Smooth muscle cell (in vitro differentiated cells): ENCODE results near the gene GAPDHS. TPM values are rescaled to one million over a fixed set of nuclear protein-coding genes. Genes with fewer than 3 reads are reported as not detected.

Source experiments
- DNase-seq: peaks from one replicate; lab custom pipeline; 2025; ENCODE audit not compliant: unreplicated experiment; lab: John Stamatoyannopoulos, UW
- H2AFZ ChIP-seq: fragments of 200-600 bp; sonication (generic); 2 replicates; pipeline ENCODE4 v1.6.0; 2016; ENCODE audit warnings: antibody characterized with exemption, low read depth, mild to moderate bottlenecking
- H3F3A ChIP-seq: fragments of 200-600 bp; sonication (generic); 2 replicates; pipeline ENCODE4 v1.6.0; 2017; ENCODE audit warnings: antibody characterized with exemption, low read depth
- H3K27ac ChIP-seq: fragments of 200-600 bp; sonication (generic); 2 replicates; pipeline ENCODE4 v1.5.1; 2016; ENCODE audit warnings: low read depth, mild to moderate bottlenecking
- H3K27me3 ChIP-seq: fragments of 200-600 bp; sonication (generic); 2 replicates; pipeline ENCODE4 v1.6.1; 2016; ENCODE audit warnings: low read depth, mild to moderate bottlenecking
- H3K36me3 ChIP-seq: fragments of 200-600 bp; sonication (generic); 2 replicates; pipeline ENCODE4 v1.5.1; 2016; ENCODE audit warnings: low read depth
- H3K4me1 ChIP-seq: fragments of 200-600 bp; sonication (generic); 2 replicates; pipeline ENCODE4 v1.5.1; 2016; ENCODE audit warnings: low read depth
- H3K4me2 ChIP-seq: fragments of 200-600 bp; sonication (generic); 2 replicates; pipeline ENCODE4 v1.6.0; 2016; ENCODE audit warnings: mild to moderate bottlenecking
- H3K4me3 ChIP-seq: fragments of 200-600 bp; sonication (generic); 2 replicates; pipeline ENCODE4 v1.5.1; 2016; ENCODE audit warnings: mild to moderate bottlenecking
- H3K79me2 ChIP-seq: fragments of 200-600 bp; sonication (generic); 2 replicates; pipeline ENCODE4 v1.6.0; 2016; ENCODE audit warnings: low read depth, mild to moderate bottlenecking
- H3K9ac ChIP-seq: fragments of 200-600 bp; sonication (generic); 2 replicates; pipeline ENCODE4 v1.6.0; 2016; ENCODE audit warnings: low read depth
- H3K9me3 ChIP-seq: fragments of 200-600 bp; sonication (generic); replicated peaks from 2 replicates; pipeline ENCODE4 v1.5.1; 2016; ENCODE audit warnings: low read depth
- H4K20me1 ChIP-seq: fragments of 200-600 bp; sonication (generic); 2 replicates; pipeline ENCODE4 v1.6.0; 2016; ENCODE audit warnings: low read depth
- WGBS: methylation state at CpG from one replicate; pipeline ENCODE4 v1.1.7; 2016; ENCODE audit warnings: low lambda C conversion rate; 5-methylcytosine and 5-hydroxymethylcytosine counted together
- polyA plus RNA-seq: library from polyadenylated mRNA; unstranded; fragments of >200 nt; fragmentation: Nextera tagmentation; extraction: Ambion mirVana; gene quantifications from 2 replicates; pipeline ENCODE4 v1.2.1, GENCODE V29; 2016
- total RNA-seq: library from RNA; depleted of rRNA; stranded (reverse); fragments of >200 nt; gene quantifications from 2 replicates; pipeline ENCODE4 v1.2.3, GENCODE V29; 2014
- TF ChIP-seq, protein P1 (sequence below): fragments of 200-600 bp; sonication (generic); IDR thresholded peaks from 2 replicates; pipeline ENCODE4 v1.5.1; 2017; ENCODE audit warnings: borderline replicate concordance, mild to moderate bottlenecking, antibody characterized with exemption; ENCODE audit not compliant: insufficient read depth, poor library complexity, severe bottlenecking

Gene GAPDHS
- total and polyA plus RNA-seq, 2 experiments from 2014 or later = 0.16 TPM; not detected in 1

DNA sequence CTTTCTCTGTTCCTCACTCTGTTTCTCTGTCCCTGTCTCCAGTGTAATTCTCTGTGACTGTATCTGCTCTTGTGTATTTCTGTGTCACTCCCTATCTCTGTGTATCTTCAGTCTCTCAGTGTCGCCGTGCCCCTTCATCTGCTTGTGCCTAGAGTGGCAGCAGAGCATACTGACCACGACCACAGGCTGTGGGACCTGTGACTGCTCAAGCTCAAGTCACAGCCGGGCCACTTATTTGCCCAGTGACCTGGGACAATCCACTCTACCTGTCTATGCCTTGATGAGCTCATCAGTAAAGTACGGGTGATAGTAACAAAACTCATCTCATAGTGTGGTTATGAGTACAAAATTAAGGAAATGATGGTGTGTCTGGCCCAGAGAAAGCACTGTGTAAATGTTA, 20.8 kb downstream of the GAPDHS start:
- TF ChIP-seq, protein P1, sequence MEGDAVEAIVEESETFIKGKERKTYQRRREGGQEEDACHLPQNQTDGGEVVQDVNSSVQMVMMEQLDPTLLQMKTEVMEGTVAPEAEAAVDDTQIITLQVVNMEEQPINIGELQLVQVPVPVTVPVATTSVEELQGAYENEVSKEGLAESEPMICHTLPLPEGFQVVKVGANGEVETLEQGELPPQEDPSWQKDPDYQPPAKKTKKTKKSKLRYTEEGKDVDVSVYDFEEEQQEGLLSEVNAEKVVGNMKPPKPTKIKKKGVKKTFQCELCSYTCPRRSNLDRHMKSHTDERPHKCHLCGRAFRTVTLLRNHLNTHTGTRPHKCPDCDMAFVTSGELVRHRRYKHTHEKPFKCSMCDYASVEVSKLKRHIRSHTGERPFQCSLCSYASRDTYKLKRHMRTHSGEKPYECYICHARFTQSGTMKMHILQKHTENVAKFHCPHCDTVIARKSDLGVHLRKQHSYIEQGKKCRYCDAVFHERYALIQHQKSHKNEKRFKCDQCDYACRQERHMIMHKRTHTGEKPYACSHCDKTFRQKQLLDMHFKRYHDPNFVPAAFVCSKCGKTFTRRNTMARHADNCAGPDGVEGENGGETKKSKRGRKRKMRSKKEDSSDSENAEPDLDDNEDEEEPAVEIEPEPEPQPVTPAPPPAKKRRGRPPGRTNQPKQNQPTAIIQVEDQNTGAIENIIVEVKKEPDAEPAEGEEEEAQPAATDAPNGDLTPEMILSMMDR = no peak
- Histone ChIP-seq H2AFZ (no peak overlapping the region), H3K4me3 (no peak overlapping the region), H3K4me1 (peaks cover 3% of the 10 kb centered on the region), H3K36me3 (no peaks in the 10 kb centered on the region), H3K4me2 (no peak overlapping the region), H3K9me3 (no peaks in the 10 kb centered on the region), H4K20me1 (no peaks in the 10 kb centered on the region), H3K79me2 (no peaks in the 10 kb centered on the region), H3K27ac (no peak overlapping the region), H3K27me3 (peaks cover 24% of the 10 kb centered on the region), H3K9ac (no peak overlapping the region), H3F3A (no peaks in the 10 kb centered on the region)
- DNase-seq = no peak
- 83% methylated on average over 5 of the region's 5 CpGs for WGBS

DNA sequence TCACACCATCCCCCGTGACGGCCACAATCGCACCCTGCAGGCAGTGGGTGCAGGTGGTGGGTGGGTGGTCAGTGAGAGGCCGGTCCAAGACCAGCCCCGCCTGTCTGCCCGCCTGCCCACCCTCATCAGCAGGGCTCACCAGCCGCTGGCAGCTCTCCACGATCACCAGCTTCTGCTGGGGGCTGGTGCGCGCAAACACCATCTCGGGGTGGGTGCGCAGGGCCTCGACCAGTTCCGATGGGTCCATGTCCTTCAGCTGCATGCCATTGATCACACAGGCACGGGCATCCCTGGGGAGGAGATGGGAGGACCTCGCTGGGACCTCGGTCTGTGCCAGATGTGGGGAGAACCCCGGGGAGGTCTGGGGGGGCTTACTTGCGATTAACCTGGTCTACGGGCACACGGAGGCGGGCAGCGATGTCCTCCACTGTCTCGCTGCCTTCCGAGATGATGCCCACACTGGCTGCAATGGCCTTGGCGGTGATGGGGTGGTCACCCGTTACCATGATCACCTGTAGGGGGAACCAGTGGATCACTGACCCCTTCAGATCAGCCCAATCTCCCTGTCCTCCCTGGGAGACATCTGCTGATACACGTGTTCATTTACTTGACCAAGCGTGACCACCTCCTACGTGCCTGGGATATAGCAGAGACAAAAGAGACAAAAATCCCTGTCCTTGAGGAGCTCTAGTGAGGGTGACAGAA, 22.2 kb downstream of the GAPDHS start:
- DNase-seq = no peak
- 71% methylated on average over 30 of the region's 30 CpGs for WGBS
- no peak overlapping the region for H3K9ac ChIP-seq
- no peak overlapping the region for H2AFZ ChIP-seq
- no peaks in the 10 kb centered on the region for H3F3A ChIP-seq
- no peaks in the 10 kb centered on the region for H3K36me3 ChIP-seq
- peaks cover 37% of the 10 kb centered on the region for H3K27me3 ChIP-seq
- H3K4me2 ChIP-seq = no peak overlapping the region
- TF ChIP-seq, protein P1 = peak; percentile 28
- peaks cover 3% of the 10 kb centered on the region for H3K4me1 ChIP-seq
- H3K79me2 ChIP-seq = no peaks in the 10 kb centered on the region
- H3K27ac ChIP-seq = no peak overlapping the region
- H3K9me3 ChIP-seq = no peaks in the 10 kb centered on the region
- H3K4me3 ChIP-seq = no peak overlapping the region
- H4K20me1 ChIP-seq = no peaks in the 10 kb centered on the region

DNA sequence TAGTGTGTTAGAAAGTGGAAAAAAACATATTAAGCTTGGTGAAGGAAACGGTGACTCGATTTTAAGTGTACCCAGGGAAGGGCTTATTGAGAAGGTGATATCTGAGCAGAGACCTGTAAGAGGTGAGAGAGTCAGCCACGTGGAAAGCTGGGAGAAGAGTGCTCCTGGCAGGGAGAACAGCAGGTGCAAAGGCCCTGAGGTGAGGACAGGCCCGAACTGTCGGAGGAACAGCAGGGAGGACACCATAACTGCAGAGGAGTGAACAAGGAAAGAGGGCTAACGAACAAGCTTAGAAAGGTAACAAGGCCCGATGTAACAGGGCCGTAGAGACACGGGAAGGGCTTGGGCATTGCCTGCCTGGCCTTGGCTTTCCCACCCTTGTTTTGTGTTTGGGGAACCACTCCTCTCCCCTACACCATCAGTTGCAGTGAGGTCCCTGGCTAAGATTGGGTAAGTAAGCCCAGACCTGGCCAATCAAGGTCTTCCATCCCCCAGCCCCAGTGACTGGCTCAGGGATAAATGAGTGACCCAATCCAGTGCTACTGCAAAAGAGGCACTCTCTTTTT, 22.9 kb downstream of the GAPDHS start:
- TF ChIP-seq, protein P1 = no peak
- Histone ChIP-seq H3K4me1 (peaks cover 3% of the 10 kb centered on the region), H3F3A (no peaks in the 10 kb centered on the region), H2AFZ (no peak overlapping the region), H3K9ac (no peak overlapping the region), H3K27me3 (peaks cover 44% of the 10 kb centered on the region), H3K9me3 (no peaks in the 10 kb centered on the region), H4K20me1 (no peaks in the 10 kb centered on the region), H3K4me3 (no peak overlapping the region), H3K4me2 (no peak overlapping the region), H3K79me2 (no peaks in the 10 kb centered on the region), H3K36me3 (no peaks in the 10 kb centered on the region), H3K27ac (no peak overlapping the region)
- DNase-seq = no peak
- 87% methylated on average over 9 of the region's 9 CpGs for WGBS
